ENCODE data around the gene EEIG2. TPM values are rescaled to one million over a fixed set of nuclear protein-coding genes. Genes with fewer than 3 reads are reported as not detected.
A peak's percentile ranks its signal among the peaks of the same experiment; 100 is the strongest.

The EEIG2 gene
- total RNA-seq, 1 donor from 2014 or later: 7.5 TPM

DNA sequence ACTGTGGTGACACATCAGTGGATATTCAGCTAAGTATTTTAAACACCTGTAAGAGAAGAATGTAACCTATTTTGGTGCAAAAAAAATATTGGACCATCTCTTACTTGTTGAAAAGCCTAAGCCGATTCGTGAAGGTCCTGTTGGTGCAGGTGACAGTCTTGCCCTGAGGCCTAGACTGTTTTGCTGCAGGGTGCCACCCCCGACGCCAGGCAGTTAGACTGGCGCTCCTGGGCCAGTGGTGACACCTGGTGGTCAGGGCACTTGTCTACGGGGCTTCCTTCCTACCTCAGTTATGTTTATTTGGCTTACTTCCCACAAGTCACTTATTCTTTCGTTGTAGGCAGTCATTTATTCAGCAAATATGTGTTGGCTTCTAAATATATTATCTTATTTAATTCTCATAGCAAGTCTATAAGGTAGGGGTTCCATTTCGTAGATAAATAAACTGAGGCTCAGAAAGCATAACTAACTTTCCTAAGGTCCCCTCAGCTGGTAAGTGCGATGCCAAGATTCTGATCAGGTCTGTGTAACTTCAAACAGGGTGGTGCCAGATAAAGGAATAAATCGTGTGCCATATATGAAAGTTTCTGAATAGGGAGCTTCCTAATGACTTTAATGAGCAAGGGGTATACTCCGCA is 1.9 kb downstream of the EEIG2 start:
- Histone ChIP-seq H3K9me3 (replicated peaks) (no peaks in the 10 kb centered on the region), H3K27ac (replicated peaks) (no peak overlapping the region), H3K27me3 (ENCODE audit: low read depth) (no peaks in the 10 kb centered on the region), H3K4me1 (peaks cover 26% of the 10 kb centered on the region), H3K36me3 (no peaks in the 10 kb centered on the region), H3K4me3 (peak overlapping the region; percentile 78)
- intact Hi-C loops (cut with micrococcal nuclease): no loop called here
- peak; percentile 38 for DNase-seq
- TF ChIP-seq CTCF (IDR thresholded peaks at IDR 0.05; ENCODE audit: borderline replicate concordance): peak; percentile 41

DNA sequence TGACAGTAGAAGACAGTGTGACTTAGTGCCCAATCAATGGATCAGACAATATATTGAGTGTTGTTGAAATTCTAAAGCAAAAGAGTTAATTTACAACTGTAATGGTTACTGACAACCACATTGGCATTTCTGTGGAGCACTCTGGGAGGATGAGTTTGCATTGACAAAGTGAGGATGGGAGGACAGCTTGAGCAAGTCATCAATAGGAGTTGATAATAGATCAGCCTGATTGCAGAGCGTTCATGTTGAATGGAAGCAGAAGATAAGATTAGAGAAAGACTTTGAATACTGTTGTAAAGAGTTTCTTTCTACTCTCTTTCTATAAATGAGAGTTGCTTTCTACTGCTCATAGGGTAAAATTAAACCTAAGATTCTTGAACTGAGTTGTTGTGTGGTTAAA is 3.9 kb downstream of the EEIG2 start:
- intact Hi-C loops (cut with micrococcal nuclease): no loop called here
- H3K36me3 ChIP-seq: no peaks in the 10 kb centered on the region
- H3K9me3 ChIP-seq (replicated peaks): no peaks in the 10 kb centered on the region
- no peak overlapping the region for H3K27ac ChIP-seq (replicated peaks)
- H3K4me1 ChIP-seq: peaks cover 36% of the 10 kb centered on the region
- no peaks in the 10 kb centered on the region for H3K27me3 ChIP-seq (ENCODE audit: low read depth)
- H3K4me3 ChIP-seq: no peak overlapping the region
- no peak for TF ChIP-seq CTCF (IDR thresholded peaks at IDR 0.05; ENCODE audit: borderline replicate concordance)
- no peak for DNase-seq

DNA sequence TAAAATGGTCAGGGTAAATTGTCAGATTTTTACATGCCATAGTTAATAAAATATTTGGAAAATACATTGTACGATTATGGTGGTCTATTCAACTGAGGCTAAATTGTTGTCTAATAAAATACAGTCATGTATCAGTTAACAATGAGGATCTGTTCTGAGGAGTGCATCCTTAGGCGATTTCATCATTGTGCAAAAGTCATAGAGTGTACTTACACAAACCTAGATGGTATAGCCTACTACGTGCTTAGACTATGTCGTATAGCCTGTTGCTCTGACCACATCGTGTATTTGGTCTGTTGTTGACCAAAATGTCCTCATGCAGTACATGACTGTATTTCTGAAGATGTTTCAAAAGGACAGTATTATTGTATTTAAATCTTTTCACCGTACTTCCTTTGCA is 5.2 kb downstream of the EEIG2 start:
- TF ChIP-seq CTCF (IDR thresholded peaks at IDR 0.05; ENCODE audit: borderline replicate concordance): no peak
- no peak for DNase-seq
- no peaks in the 10 kb centered on the region for H3K36me3 ChIP-seq
- H3K4me3 ChIP-seq: no peak overlapping the region
- H3K9me3 ChIP-seq (replicated peaks): no peaks in the 10 kb centered on the region
- H3K27me3 ChIP-seq (ENCODE audit: low read depth): no peaks in the 10 kb centered on the region
- no peak overlapping the region for H3K27ac ChIP-seq (replicated peaks)
- intact Hi-C loops (cut with micrococcal nuclease): no loop called here
- peaks cover 32% of the 10 kb centered on the region for H3K4me1 ChIP-seq

- no peak overlapping the region for H3K27ac ChIP-seq (replicated peaks)
- peaks cover 29% of the 10 kb centered on the region for H3K4me1 ChIP-seq
- intact Hi-C loops (cut with micrococcal nuclease): no loop called here
- no peaks in the 10 kb centered on the region for H3K27me3 ChIP-seq (ENCODE audit: low read depth)
- TF ChIP-seq CTCF (IDR thresholded peaks at IDR 0.05; ENCODE audit: borderline replicate concordance): no peak
- H3K9me3 ChIP-seq (replicated peaks): no peaks in the 10 kb centered on the region
- no peaks in the 10 kb centered on the region for H3K36me3 ChIP-seq
- DNase-seq: no peak
- no peak overlapping the region for H3K4me3 ChIP-seq
Observed at GRCh38 chr1:108565512-108565911, 5.6 kb downstream of the EEIG2 start.

- Histone ChIP-seq H3K27me3 (ENCODE audit: low read depth) (no peaks in the 10 kb centered on the region), H3K36me3 (no peaks in the 10 kb centered on the region), H3K27ac (replicated peaks) (no peak overlapping the region), H3K4me3 (no peak overlapping the region), H3K4me1 (peaks cover 12% of the 10 kb centered on the region), H3K9me3 (replicated peaks) (peaks cover 1% of the 10 kb centered on the region)
- intact Hi-C loops (cut with micrococcal nuclease): no loop called here
- TF ChIP-seq CTCF (IDR thresholded peaks at IDR 0.05; ENCODE audit: borderline replicate concordance): no peak
- DNase-seq: no peak
Observed at GRCh38 chr1:108568589-108568988, 8.7 kb downstream of the EEIG2 start.
